ENCODE data around the gene MYADM.

The MYADM gene

GRCh38 chr19:53916004-53916403, 48.3 kb downstream of the MYADM start:
- DNase-seq, result no peak

GRCh38 chr19:53917356-53917755, 49.7 kb downstream of the MYADM start:
- DNase-seq, result no peak
